Measurements from ENCODE around the gene TBATA.

TBATA gene

GRCh38 chr10:70761727-70762350, 23.3 kb downstream of the TBATA start:
- DNase-seq (ENCODE audit: low read depth, low spot score) = no peak

GRCh38 chr10:70761031-70761601, 24.1 kb downstream of the TBATA start:
- peak; percentile 36 for DNase-seq (ENCODE audit: low read depth, low spot score)

- no peak for DNase-seq (ENCODE audit: low read depth, low spot score)
These were observed 24.8 kb downstream of the TBATA start for GRCh38 chr10:70760271-70760787.

GRCh38 chr10:70759781-70760180, 25.4 kb downstream of the TBATA start:
- no peak for DNase-seq (ENCODE audit: low read depth, low spot score)

- peak; percentile 25 for DNase-seq (ENCODE audit: low read depth, low spot score)
These were observed 26.2 kb downstream of the TBATA start for GRCh38 chr10:70758757-70759514.

GRCh38 chr10:70757856-70758255, 27.3 kb downstream of the TBATA start:
- DNase-seq (ENCODE audit: low read depth, low spot score) = no peak

- no peak for DNase-seq (ENCODE audit: low read depth, low spot score)
These were observed 28.3 kb downstream of the TBATA start for GRCh38 chr10:70756700-70757360.

GRCh38 chr10:70753841-70754621, 31.1 kb downstream of the TBATA start:
- no peak for DNase-seq (ENCODE audit: low read depth, low spot score)

GRCh38 chr10:70753026-70753663, 32.0 kb downstream of the TBATA start:
- DNase-seq (ENCODE audit: low read depth, low spot score) = no peak

- no peak for DNase-seq (ENCODE audit: low read depth, low spot score)
These were observed 32.6 kb downstream of the TBATA start for GRCh38 chr10:70752571-70752970.

- no peak for DNase-seq (ENCODE audit: low read depth, low spot score)
These were observed 33.2 kb downstream of the TBATA start for GRCh38 chr10:70751991-70752390.

- no peak for DNase-seq (ENCODE audit: low read depth, low spot score)
These were observed 33.8 kb downstream of the TBATA start for GRCh38 chr10:70751356-70751755.

GRCh38 chr10:70750156-70750703, 34.9 kb downstream of the TBATA start:
- DNase-seq (ENCODE audit: low read depth, low spot score) = no peak

GRCh38 chr10:70749756-70750155, 35.4 kb downstream of the TBATA start:
- no peak for DNase-seq (ENCODE audit: low read depth, low spot score)

GRCh38 chr10:70748801-70749573, 36.2 kb downstream of the TBATA start:
- DNase-seq (ENCODE audit: low read depth, low spot score) = no peak

GRCh38 chr10:70748305-70748704, 36.9 kb downstream of the TBATA start:
- DNase-seq (ENCODE audit: low read depth, low spot score) = no peak

- no peak for DNase-seq (ENCODE audit: low read depth, low spot score)
These were observed 37.8 kb downstream of the TBATA start for GRCh38 chr10:70747192-70747965.

- DNase-seq (ENCODE audit: low read depth, low spot score) = no peak
These were observed 39.6 kb downstream of the TBATA start for GRCh38 chr10:70745555-70745954.

- DNase-seq (ENCODE audit: low read depth, low spot score) = no peak
These were observed 40.5 kb downstream of the TBATA start for GRCh38 chr10:70744617-70745143.

Data from brain pericyte (primary cell).